K562 (cell line): ENCODE measurements around the gene WDFY2. TPM values are rescaled to one million over a fixed set of nuclear protein-coding genes. Genes with fewer than 3 reads are reported as not detected.

Source experiments
- ATAC-seq: fragments of 200-7000 bp; cut with Tn5 transposase; 3 replicates; pipeline ENCODE4 v1.9.1; 2020; ENCODE audit warnings: moderate library complexity
- BruUV-seq: library from RNA; stranded (reverse); fragments of 400-500 nt; replicated peaks from 2 replicates; lab custom pipeline; 2021; lab: Mats Ljungman, UMichigan
- CTCF ChIA-PET: fragments of 300-600 bp; formaldehyde crosslinking; extraction: SDS; loops from one replicate; lab custom pipeline; 2021; ENCODE audit warnings: low intra/inter-chr PET ratio; lab: Yijun Ruan, JAX
- POLR2A ChIA-PET: fragments of 300-600, 350-650 bp; sonication (Branson Sonifier 250); formaldehyde crosslinking; extraction: SDS; loops from one replicate; lab custom pipeline; 2021; ENCODE audit warnings: antibody characterized with exemption, inconsistent platforms; lab: Yijun Ruan, JAX
- DNase-seq, 4 experiments: peaks; one replicate each; pipeline versions ENCODE4 v3.0.0 to v3.0.0-alpha.2; 2011 to 2018; ENCODE audit warnings: low spot score in 3 of 4, mixed read lengths in 3 of 4; ENCODE audit errors: extremely low read depth in 1 of 4
- FAIRE-seq: peaks from 2 replicates; lab custom pipeline; 2011; peaks lifted over from hg19 to GRCh38; lab: Jason Lieb, UNC
- H2AFZ ChIP-seq: 2 replicates; pipeline ENCODE4 v1.6.0; 2011; ENCODE audit warnings: low read depth, low read length, control low read depth, inconsistent platforms
- H3K27ac ChIP-seq: fragments of 200-600 bp; 3 replicates; pipeline ENCODE4 v1.8.0; 2011; ENCODE audit warnings: low read depth, mild to moderate bottlenecking, control low read depth, inconsistent platforms, low read length, moderate library complexity, mixed read lengths; ENCODE audit errors: extremely low read depth
- H3K27me3 ChIP-seq, 2 experiments: fragments of 300-600 bp in 1 of 2; 2 replicates in 1 of 2; 3 replicates in 1 of 2; pipeline versions ENCODE4 v1.6.0 to v1.8.0; 2011; ENCODE audit warnings: inconsistent platforms in 2 of 2, low read length in 2 of 2, mild to moderate bottlenecking in 1 of 2, mixed read lengths in 1 of 2, moderate library complexity in 1 of 2; ENCODE audit not compliant: control insufficient read depth in 2 of 2, insufficient read depth in 2 of 2
- H3K36me3 ChIP-seq: fragments of 300-600 bp; 3 replicates; pipeline ENCODE4 v1.8.0; 2011; ENCODE audit warnings: mild to moderate bottlenecking, low read length, inconsistent platforms; ENCODE audit not compliant: control insufficient read depth, insufficient read depth
- H3K4me1 ChIP-seq, 2 experiments: fragments of 200-600 bp in 1 of 2; replicated peaks in 1 of 2; 2 replicates in 1 of 2; 3 replicates in 1 of 2; pipeline versions ENCODE4 v1.5.1 to v1.8.0; 2011; ENCODE audit warnings: inconsistent platforms in 2 of 2, low read length in 2 of 2, mild to moderate bottlenecking in 1 of 2, mixed read lengths in 1 of 2, moderate library complexity in 1 of 2; ENCODE audit not compliant: control insufficient read depth in 2 of 2, insufficient read depth in 2 of 2
- H3K4me2 ChIP-seq: 2 replicates; pipeline ENCODE4 v1.6.1; 2011; ENCODE audit warnings: low read length, control low read depth, inconsistent platforms, mixed read lengths; ENCODE audit not compliant: insufficient read depth
- H3K4me3 ChIP-seq: fragments of 200-600 bp; sonication (generic), shearing (Covaris generic); 2 replicates; pipeline ENCODE4 v1.5.1; 2016; ENCODE audit warnings: control low read depth, inconsistent platforms
- H3K79me2 ChIP-seq: fragments of 200-600 bp; 3 replicates; pipeline ENCODE4 v1.8.0; 2011; ENCODE audit warnings: low read length, inconsistent platforms; ENCODE audit not compliant: control insufficient read depth, insufficient read depth
- H3K9ac ChIP-seq, 2 experiments: 2 replicates each; pipeline versions ENCODE4 v1.6.0 to v1.6.1; 2011; ENCODE audit warnings: low read depth in 2 of 2, low read length in 2 of 2, control low read depth in 1 of 2, inconsistent platforms in 1 of 2, mild to moderate bottlenecking in 1 of 2, mixed read lengths in 1 of 2; ENCODE audit not compliant: insufficient read depth in 1 of 2
- H3K9me1 ChIP-seq: one replicate; pipeline ENCODE4 v1.6.0; 2011; ENCODE audit warnings: inconsistent platforms, mild to moderate bottlenecking, low read length, moderate library complexity; ENCODE audit not compliant: control insufficient read depth, insufficient read depth
- H3K9me3 ChIP-seq: replicated peaks from 2 replicates; pipeline ENCODE4 v1.5.1; 2011; ENCODE audit warnings: low read depth, low read length, inconsistent platforms; ENCODE audit not compliant: control insufficient read depth, insufficient read depth
- H4K20me1 ChIP-seq: replicated peaks from 2 replicates; pipeline ENCODE4 v1.6.1; 2011; ENCODE audit warnings: low read length, inconsistent platforms, mixed read lengths; ENCODE audit not compliant: control insufficient read depth, insufficient read depth
- MCM3 ChIP-seq: fragments of 450-650 bp; IDR thresholded peaks from 2 replicates; pipeline ENCODE4 v1.6.1; 2016
- PHF21A ChIP-seq: fragments of 450-650 bp; IDR thresholded peaks from 2 replicates; pipeline ENCODE4 v1.6.1; 2017; ENCODE audit warnings: low read depth, borderline replicate concordance
- SIRT6 ChIP-seq: IDR thresholded peaks from one replicate; pipeline ENCODE4 v1.6.1; 2012; ENCODE audit warnings: low read depth, mild to moderate bottlenecking, control low read depth, inconsistent platforms, low read length, moderate library complexity
- YBX1 ChIP-seq: fragments of 450-650 bp; IDR thresholded peaks from 2 replicates; pipeline ENCODE4 v1.7.1; 2016; ENCODE audit warnings: mild to moderate bottlenecking
- ZC3H4 ChIP-seq: sonication (generic); formaldehyde crosslinking; IDR thresholded peaks from 2 replicates; pipeline ENCODE4 v1.9.0; 2021; ENCODE audit warnings: missing genetic modification reagents, borderline replicate concordance
- ZNF12 ChIP-seq: sonication (generic); formaldehyde crosslinking; IDR thresholded peaks from 2 replicates; pipeline ENCODE4 v1.4.0; 2020; ENCODE audit warnings: mild to moderate bottlenecking, missing genetic modification reagents
- ZNF780A ChIP-seq: fragments of 250-450 bp; sonication (Bioruptor Pico); IDR thresholded peaks from 2 replicates; pipeline ENCODE4 v1.5.0; 2021; ENCODE audit warnings: mild to moderate bottlenecking
- WGBS: fragments of 100-300 bp; shearing (Covaris generic); methylation state at CpG from one replicate; pipeline ENCODE4 v1.1.6; 2016; ENCODE audit warnings: low coverage, mixed read lengths; ENCODE audit not compliant: insufficient coverage; ENCODE audit errors: missing lambda C conversion rate; 5-methylcytosine and 5-hydroxymethylcytosine counted together
- in situ Hi-C: fragments of 300-500 bp; cut with MboI; formaldehyde crosslinking; loops from 4 replicates; pipeline ENCODE4 v1.15.0; 2018; ENCODE audit warnings: inconsistent platforms, mixed read lengths
- intact Hi-C: fragments of 100-400 bp; cut with micrococcal nuclease; formaldehyde crosslinking; loops from 2 replicates; pipeline ENCODE4 v1.14.2; 2022
- polyA plus RNA-seq, 8 experiments: library from polyadenylated mRNA; depleted of rRNA in 4 of 8; stranded (reverse) in 5 of 8; unstranded in 3 of 8; fragments of >200 nt; fragmentation: Nextera tagmentation in 2 of 8; fragmentation: Illumina TruSeq in 1 of 8; extraction: Ambion mirVana in 2 of 8; extraction: Trizol in 1 of 8; gene quantifications; 2 replicates each; pipeline versions ENCODE4 v1.2.1 to v1.2.3, GENCODE V29; 2011 to 2014; ENCODE audit warnings: inconsistent platforms in 1 of 8, missing spikeins in 1 of 8
- total RNA-seq, 7 experiments: library from RNA; depleted of rRNA in 6 of 7; stranded (reverse); fragments of >200 nt in 6 of 7; fragmentation: Illumina TruSeq in 2 of 7; extraction: Trizol in 2 of 7; gene quantifications; 2 replicates each; pipeline versions ENCODE4 v1.2.1 to v1.2.3, GENCODE V29; 2011 to 2021; ENCODE audit warnings: low replicate concordance in 1 of 7
- TF ChIP-seq, protein P1 (sequence below): fragments of 250-450 bp; sonication (Bioruptor Pico); IDR thresholded peaks from 2 replicates; pipeline ENCODE4 v1.5.0; 2020; ENCODE audit warnings: mild to moderate bottlenecking, borderline replicate concordance
- TF ChIP-seq, protein P2 (sequence below): sonication (generic); formaldehyde crosslinking; IDR thresholded peaks from 2 replicates; pipeline ENCODE4 v1.8.0; 2022; ENCODE audit warnings: mild to moderate bottlenecking, missing genetic modification reagents
- TF ChIP-seq, protein P3 (sequence below): fragments of 450-650 bp; formaldehyde crosslinking; IDR thresholded peaks from 2 replicates; pipeline ENCODE4 v1.4.0; 2020; ENCODE audit warnings: mild to moderate bottlenecking, moderate library complexity
- TF ChIP-seq, protein P4 (sequence below): fragments of 250-450 bp; sonication (Bioruptor Pico); IDR thresholded peaks from 2 replicates; pipeline ENCODE4 v1.8.0; 2022; ENCODE audit warnings: moderate library complexity, mild to moderate bottlenecking, inconsistent platforms
- TF ChIP-seq, protein P5 (sequence below): IDR thresholded peaks from 3 replicates; pipeline ENCODE4 v1.6.1; 2011; ENCODE audit warnings: borderline replicate concordance, mild to moderate bottlenecking; ENCODE audit not compliant: insufficient read length, insufficient read depth

WDFY2 gene
- total and polyA plus RNA-seq, 9 of the 15 experiments (the other 6 are each of a cell fraction or from before 2014, with no cell fraction given), result 0.66 to 6.4 (median 4.4) TPM

DNA sequence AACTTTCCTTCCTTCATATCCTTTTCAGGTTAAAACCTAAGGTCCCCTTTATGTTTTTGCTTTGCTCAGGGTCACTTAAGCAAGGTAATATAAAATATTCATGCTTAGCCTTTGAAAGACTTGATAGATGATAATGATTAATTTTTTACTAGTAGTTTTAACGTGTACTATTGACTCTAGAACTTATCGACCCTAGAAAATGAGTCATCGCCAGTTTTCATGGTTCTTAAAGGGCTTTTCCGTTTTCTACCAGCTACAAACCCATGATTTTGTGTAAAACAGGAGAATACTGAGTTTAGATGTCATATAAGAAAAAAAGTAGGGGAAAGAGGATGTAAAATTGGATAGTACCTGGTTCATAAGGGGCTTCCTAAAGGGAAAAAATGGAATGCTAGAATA, 144.0 kb downstream of the WDFY2 start (continued):
- TF ChIP-seq, protein P1, sequence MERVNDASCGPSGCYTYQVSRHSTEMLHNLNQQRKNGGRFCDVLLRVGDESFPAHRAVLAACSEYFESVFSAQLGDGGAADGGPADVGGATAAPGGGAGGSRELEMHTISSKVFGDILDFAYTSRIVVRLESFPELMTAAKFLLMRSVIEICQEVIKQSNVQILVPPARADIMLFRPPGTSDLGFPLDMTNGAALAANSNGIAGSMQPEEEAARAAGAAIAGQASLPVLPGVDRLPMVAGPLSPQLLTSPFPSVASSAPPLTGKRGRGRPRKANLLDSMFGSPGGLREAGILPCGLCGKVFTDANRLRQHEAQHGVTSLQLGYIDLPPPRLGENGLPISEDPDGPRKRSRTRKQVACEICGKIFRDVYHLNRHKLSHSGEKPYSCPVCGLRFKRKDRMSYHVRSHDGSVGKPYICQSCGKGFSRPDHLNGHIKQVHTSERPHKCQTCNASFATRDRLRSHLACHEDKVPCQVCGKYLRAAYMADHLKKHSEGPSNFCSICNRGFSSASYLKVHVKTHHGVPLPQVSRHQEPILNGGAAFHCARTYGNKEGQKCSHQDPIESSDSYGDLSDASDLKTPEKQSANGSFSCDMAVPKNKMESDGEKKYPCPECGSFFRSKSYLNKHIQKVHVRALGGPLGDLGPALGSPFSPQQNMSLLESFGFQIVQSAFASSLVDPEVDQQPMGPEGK (CRISPR knock-in tag), result no peak
- TF ChIP-seq PHF21A, result no peak
- TF ChIP-seq ZC3H4 (CRISPR knock-in tag), result no peak
- TF ChIP-seq MCM3, result no peak
- TF ChIP-seq YBX1, result no peak
- TF ChIP-seq ZNF12 (CRISPR knock-in tag), result no peak
- TF ChIP-seq, protein P2, sequence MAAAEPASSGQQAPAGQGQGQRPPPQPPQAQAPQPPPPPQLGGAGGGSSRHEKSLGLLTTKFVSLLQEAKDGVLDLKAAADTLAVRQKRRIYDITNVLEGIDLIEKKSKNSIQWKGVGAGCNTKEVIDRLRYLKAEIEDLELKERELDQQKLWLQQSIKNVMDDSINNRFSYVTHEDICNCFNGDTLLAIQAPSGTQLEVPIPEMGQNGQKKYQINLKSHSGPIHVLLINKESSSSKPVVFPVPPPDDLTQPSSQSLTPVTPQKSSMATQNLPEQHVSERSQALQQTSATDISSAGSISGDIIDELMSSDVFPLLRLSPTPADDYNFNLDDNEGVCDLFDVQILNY (CRISPR knock-in tag), result no peak

DNA sequence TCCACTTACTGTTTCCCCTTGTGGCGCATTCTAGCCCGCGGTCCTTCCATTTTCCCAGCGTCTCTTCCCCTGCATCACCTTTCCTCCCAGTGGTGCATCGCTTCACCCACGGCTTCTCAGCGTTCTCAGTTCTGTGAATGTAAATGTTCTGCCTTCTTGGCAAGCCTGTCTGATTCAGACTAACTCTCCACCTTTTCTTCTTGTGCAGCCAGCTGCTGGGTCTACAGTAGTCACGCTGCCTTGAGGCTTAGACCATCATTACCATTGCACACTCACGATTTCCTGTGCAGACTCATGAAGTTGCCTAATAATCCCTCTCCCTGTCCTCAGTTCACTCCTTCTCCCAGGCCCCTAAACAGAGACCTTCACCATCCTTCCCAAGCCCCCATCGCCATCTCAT, 144.7 kb downstream of the WDFY2 start:
- in situ Hi-C loops, result no loop called here
- BruUV-seq, result no TSS peak
- H3K36me3 ChIP-seq, result peaks cover 5% of the 10 kb centered on the region; the same call in 1 of the 3 replicates
- no peaks in the 10 kb centered on the region for H3K9me3 ChIP-seq
- H3K79me2 ChIP-seq, result no peaks in the 10 kb centered on the region
- H2AFZ ChIP-seq, result no peak overlapping the region
- FAIRE-seq (no peak), ATAC-seq (no peak), DNase-seq (no peak)
- ChIA-PET CTCF (no interaction called here), POLR2A (no interaction called here)
- H3K4me2 ChIP-seq, result no peak overlapping the region
- no peaks in the 10 kb centered on the region for H3K9me1 ChIP-seq
- no peaks in the 10 kb centered on the region for H3K27me3 ChIP-seq
- no peaks in the 10 kb centered on the region for H4K20me1 ChIP-seq
- H3K4me3 ChIP-seq, result no peak overlapping the region
- no peaks in the 10 kb centered on the region for H3K4me1 ChIP-seq
- 80% methylated on average over 6 of the region's 10 CpGs for WGBS
- H3K9ac ChIP-seq, result no peak overlapping the region
- H3K27ac ChIP-seq, result no peak overlapping the region
- TF ChIP-seq ZNF780A (CRISPR knock-in tag), result no peak
- TF ChIP-seq, protein P3, sequence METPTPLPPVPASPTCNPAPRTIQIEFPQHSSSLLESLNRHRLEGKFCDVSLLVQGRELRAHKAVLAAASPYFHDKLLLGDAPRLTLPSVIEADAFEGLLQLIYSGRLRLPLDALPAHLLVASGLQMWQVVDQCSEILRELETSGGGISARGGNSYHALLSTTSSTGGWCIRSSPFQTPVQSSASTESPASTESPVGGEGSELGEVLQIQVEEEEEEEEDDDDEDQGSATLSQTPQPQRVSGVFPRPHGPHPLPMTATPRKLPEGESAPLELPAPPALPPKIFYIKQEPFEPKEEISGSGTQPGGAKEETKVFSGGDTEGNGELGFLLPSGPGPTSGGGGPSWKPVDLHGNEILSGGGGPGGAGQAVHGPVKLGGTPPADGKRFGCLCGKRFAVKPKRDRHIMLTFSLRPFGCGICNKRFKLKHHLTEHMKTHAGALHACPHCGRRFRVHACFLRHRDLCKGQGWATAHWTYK (CRISPR knock-in tag), result no peak
- TF ChIP-seq, protein P4, sequence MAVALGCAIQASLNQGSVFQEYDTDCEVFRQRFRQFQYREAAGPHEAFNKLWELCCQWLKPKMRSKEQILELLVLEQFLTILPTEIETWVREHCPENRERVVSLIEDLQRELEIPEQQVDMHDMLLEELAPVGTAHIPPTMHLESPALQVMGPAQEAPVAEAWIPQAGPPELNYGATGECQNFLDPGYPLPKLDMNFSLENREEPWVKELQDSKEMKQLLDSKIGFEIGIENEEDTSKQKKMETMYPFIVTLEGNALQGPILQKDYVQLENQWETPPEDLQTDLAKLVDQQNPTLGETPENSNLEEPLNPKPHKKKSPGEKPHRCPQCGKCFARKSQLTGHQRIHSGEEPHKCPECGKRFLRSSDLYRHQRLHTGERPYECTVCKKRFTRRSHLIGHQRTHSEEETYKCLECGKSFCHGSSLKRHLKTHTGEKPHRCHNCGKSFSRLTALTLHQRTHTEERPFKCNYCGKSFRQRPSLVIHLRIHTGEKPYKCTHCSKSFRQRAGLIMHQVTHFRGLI (CRISPR knock-in tag), result no peak
- no peak for TF ChIP-seq SIRT6
- TF ChIP-seq, protein P5, sequence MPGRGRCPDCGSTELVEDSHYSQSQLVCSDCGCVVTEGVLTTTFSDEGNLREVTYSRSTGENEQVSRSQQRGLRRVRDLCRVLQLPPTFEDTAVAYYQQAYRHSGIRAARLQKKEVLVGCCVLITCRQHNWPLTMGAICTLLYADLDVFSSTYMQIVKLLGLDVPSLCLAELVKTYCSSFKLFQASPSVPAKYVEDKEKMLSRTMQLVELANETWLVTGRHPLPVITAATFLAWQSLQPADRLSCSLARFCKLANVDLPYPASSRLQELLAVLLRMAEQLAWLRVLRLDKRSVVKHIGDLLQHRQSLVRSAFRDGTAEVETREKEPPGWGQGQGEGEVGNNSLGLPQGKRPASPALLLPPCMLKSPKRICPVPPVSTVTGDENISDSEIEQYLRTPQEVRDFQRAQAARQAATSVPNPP, result no peak
- intact Hi-C loops, result no loop called here
